Neural cell (in vitro differentiated cells): ENCODE results near the gene CRYGN. TPM values are rescaled to one million over a fixed set of nuclear protein-coding genes. Genes with fewer than 3 reads are reported as not detected.

Experiments
- H2AFZ ChIP-seq: fragments of 200-600, 300-800 bp; sonication (generic), shearing (Covaris generic); 2 replicates; pipeline ENCODE4 v1.6.0; 2014; ENCODE audit warnings: low read depth, mild to moderate bottlenecking, antibody characterized with exemption, low read length, moderate library complexity
- H3F3A ChIP-seq: fragments of 200-600 bp; shearing (Covaris generic); 2 replicates; pipeline ENCODE4 v1.6.1; 2016; ENCODE audit warnings: mild to moderate bottlenecking, moderate library complexity, mixed read lengths, antibody characterized with exemption, low read length; ENCODE audit not compliant: insufficient read depth, poor library complexity, severe bottlenecking
- H3K27ac ChIP-seq: fragments of 200-600, 300-800 bp; sonication (generic), shearing (Covaris generic); 2 replicates; pipeline ENCODE4 v1.5.1; 2014; ENCODE audit warnings: mild to moderate bottlenecking, low read length, moderate library complexity
- H3K27me3 ChIP-seq: fragments of 300-800, 200-600 bp; sonication (generic), shearing (Covaris generic); 2 replicates; pipeline ENCODE4 v1.6.0; 2014; ENCODE audit warnings: mild to moderate bottlenecking, low read depth, low read length, moderate library complexity; ENCODE audit not compliant: insufficient read depth
- H3K36me3 ChIP-seq: fragments of 300-800, 200-600 bp; sonication (generic), shearing (Covaris generic); 2 replicates; pipeline ENCODE4 v1.5.1; 2014; ENCODE audit warnings: mild to moderate bottlenecking, antibody characterized with exemption, low read length, moderate library complexity; ENCODE audit not compliant: insufficient read depth
- H3K4me2 ChIP-seq: fragments of 300-800, 200-600 bp; sonication (generic), shearing (Covaris generic); 2 replicates; pipeline ENCODE4 v1.6.0; 2014; ENCODE audit warnings: mild to moderate bottlenecking, low read length
- H3K4me3 ChIP-seq: fragments of 300-800, 200-600 bp; sonication (generic), shearing (Covaris generic); 2 replicates; pipeline ENCODE4 v1.5.1; 2014; ENCODE audit warnings: mild to moderate bottlenecking, low read length, moderate library complexity
- H3K79me2 ChIP-seq: fragments of 200-600 bp; shearing (Covaris generic); replicated peaks from 2 replicates; pipeline ENCODE4 v1.6.0; 2014; ENCODE audit warnings: mild to moderate bottlenecking, low read length, moderate library complexity; ENCODE audit not compliant: insufficient read depth
- H3K9ac ChIP-seq: fragments of 300-800, 200-600 bp; sonication (generic), shearing (Covaris generic); 2 replicates; pipeline ENCODE4 v1.6.1; 2016; ENCODE audit warnings: mild to moderate bottlenecking, low read length, mixed read lengths
- H3K9me2 ChIP-seq: fragments of 200-600 bp; shearing (Covaris generic); 2 replicates; pipeline ENCODE4 v1.6.1; 2016; ENCODE audit warnings: mild to moderate bottlenecking, low read length, mixed read lengths; ENCODE audit not compliant: insufficient read depth
- H3K9me3 ChIP-seq: fragments of 200-600, 300-800 bp; sonication (generic), shearing (Covaris generic); 2 replicates; pipeline ENCODE4 v1.6.1; 2016; ENCODE audit warnings: mild to moderate bottlenecking, mixed run types, low read length, moderate library complexity, mixed read lengths
- H4K20me1 ChIP-seq: fragments of 200-600 bp; shearing (Covaris generic); 2 replicates; pipeline ENCODE4 v1.6.1; 2016; ENCODE audit warnings: mild to moderate bottlenecking, mixed run types; ENCODE audit not compliant: insufficient read depth
- EP300 ChIP-seq: fragments of 450-650 bp; conservative IDR thresholded peaks from 2 replicates; pipeline ENCODE4 v1.6.1; 2014; ENCODE audit warnings: antibody characterized with exemption, mild to moderate bottlenecking, moderate library complexity; ENCODE audit not compliant: poor library complexity, severe bottlenecking
- EZH2 ChIP-seq: fragments of 200-600, 300-800 bp; shearing (Covaris generic), sonication (generic); IDR thresholded peaks from 2 replicates; pipeline ENCODE4 v1.6.1; 2014; ENCODE audit warnings: antibody characterized with exemption, low read length, borderline replicate concordance, mild to moderate bottlenecking; ENCODE audit not compliant: insufficient read depth, poor library complexity, severe bottlenecking
- MXI1 ChIP-seq: fragments of 450-650 bp; conservative IDR thresholded peaks from 2 replicates; pipeline ENCODE4 v1.6.1; 2014; ENCODE audit warnings: antibody characterized with exemption, mild to moderate bottlenecking; ENCODE audit not compliant: poor library complexity, severe bottlenecking
- POLR2AphosphoS5 ChIP-seq: IDR thresholded peaks from 2 replicates; pipeline ENCODE4 v1.6.1; 2012
- RAD21 ChIP-seq: fragments of 450-650 bp; conservative IDR thresholded peaks from 2 replicates; pipeline ENCODE4 v1.6.1; 2014; ENCODE audit warnings: antibody characterized with exemption, mild to moderate bottlenecking, moderate library complexity
- REST ChIP-seq: IDR thresholded peaks from 2 replicates; pipeline ENCODE4 v1.6.1; 2012; ENCODE audit warnings: borderline replicate concordance
- SMC3 ChIP-seq: fragments of 450-650 bp; conservative IDR thresholded peaks from 2 replicates; pipeline ENCODE4 v1.6.1; 2014; ENCODE audit warnings: antibody characterized with exemption, mild to moderate bottlenecking, moderate library complexity; ENCODE audit not compliant: poor library complexity
- TAF1 ChIP-seq: IDR thresholded peaks from 2 replicates; pipeline ENCODE4 v1.6.1; 2012; ENCODE audit warnings: low read depth
- polyA plus RNA-seq: library from polyadenylated mRNA; depleted of rRNA; stranded (reverse); fragments of >200 nt; gene quantifications from 2 replicates; pipeline ENCODE4 v1.2.3, GENCODE V29; 2014
- TF ChIP-seq, protein P1 (sequence below): fragments of 450-650 bp; IDR thresholded peaks from 2 replicates; pipeline ENCODE4 v1.5.1; 2014; ENCODE audit warnings: antibody characterized with exemption, mild to moderate bottlenecking, moderate library complexity; ENCODE audit not compliant: poor library complexity, severe bottlenecking

Gene CRYGN
- polyA plus RNA-seq, 1 donor from 2014 or later, result not detected

- H2AFZ ChIP-seq, result no peak overlapping the region
- no peaks in the 10 kb centered on the region for H3K9me2 ChIP-seq
- no peaks in the 10 kb centered on the region for H4K20me1 ChIP-seq
- no peak overlapping the region for H3K4me2 ChIP-seq
- H3K9ac ChIP-seq, result no peak overlapping the region
- H3K36me3 ChIP-seq, result no peaks in the 10 kb centered on the region
- H3K79me2 ChIP-seq, result no peaks in the 10 kb centered on the region
- no peak for TF ChIP-seq REST
- H3F3A ChIP-seq, result no peaks in the 10 kb centered on the region
- no peaks in the 10 kb centered on the region for H3K9me3 ChIP-seq
- peaks cover 15% of the 10 kb centered on the region for H3K27me3 ChIP-seq
- H3K27ac ChIP-seq, result no peak overlapping the region
- no peak overlapping the region for H3K4me3 ChIP-seq
Measured at GRCh38 chr7:151444632-151445031, 4.7 kb upstream of the CRYGN start.

- Histone ChIP-seq H3K9me2 (no peaks in the 10 kb centered on the region), H3K9ac (no peak overlapping the region), H3K9me3 (no peaks in the 10 kb centered on the region), H3K4me3 (no peak overlapping the region), H2AFZ (no peak overlapping the region), H3K27me3 (peaks cover 15% of the 10 kb centered on the region), H4K20me1 (no peaks in the 10 kb centered on the region), H3K4me2 (no peak overlapping the region), H3K79me2 (no peaks in the 10 kb centered on the region), H3K36me3 (no peaks in the 10 kb centered on the region), H3F3A (no peaks in the 10 kb centered on the region), H3K27ac (no peak overlapping the region)
- TF ChIP-seq EZH2, result no peak
- TF ChIP-seq REST, result no peak
- no peak for TF ChIP-seq POLR2AphosphoS5
- no peak for TF ChIP-seq SMC3
- TF ChIP-seq, protein P1, sequence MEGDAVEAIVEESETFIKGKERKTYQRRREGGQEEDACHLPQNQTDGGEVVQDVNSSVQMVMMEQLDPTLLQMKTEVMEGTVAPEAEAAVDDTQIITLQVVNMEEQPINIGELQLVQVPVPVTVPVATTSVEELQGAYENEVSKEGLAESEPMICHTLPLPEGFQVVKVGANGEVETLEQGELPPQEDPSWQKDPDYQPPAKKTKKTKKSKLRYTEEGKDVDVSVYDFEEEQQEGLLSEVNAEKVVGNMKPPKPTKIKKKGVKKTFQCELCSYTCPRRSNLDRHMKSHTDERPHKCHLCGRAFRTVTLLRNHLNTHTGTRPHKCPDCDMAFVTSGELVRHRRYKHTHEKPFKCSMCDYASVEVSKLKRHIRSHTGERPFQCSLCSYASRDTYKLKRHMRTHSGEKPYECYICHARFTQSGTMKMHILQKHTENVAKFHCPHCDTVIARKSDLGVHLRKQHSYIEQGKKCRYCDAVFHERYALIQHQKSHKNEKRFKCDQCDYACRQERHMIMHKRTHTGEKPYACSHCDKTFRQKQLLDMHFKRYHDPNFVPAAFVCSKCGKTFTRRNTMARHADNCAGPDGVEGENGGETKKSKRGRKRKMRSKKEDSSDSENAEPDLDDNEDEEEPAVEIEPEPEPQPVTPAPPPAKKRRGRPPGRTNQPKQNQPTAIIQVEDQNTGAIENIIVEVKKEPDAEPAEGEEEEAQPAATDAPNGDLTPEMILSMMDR, result no peak
- no peak for TF ChIP-seq MXI1
- no peak for TF ChIP-seq RAD21
- no peak for TF ChIP-seq TAF1
- TF ChIP-seq EP300, result no peak
Measured at GRCh38 chr7:151442776-151443496, 3.0 kb upstream of the CRYGN start.
